Medulla oblongata (tissue), 1 donor: ENCODE measurements around the gene GLDC.
A peak's percentile ranks its signal among the peaks of the same experiment; 100 is the strongest.
"Not testable (repeated sequence)": the region's sequence is repeated elsewhere in the genome, so short reads cannot be mapped to it uniquely, and the experiment has no call there.

ENCODE experiments used
- DNase-seq: peaks from one replicate; pipeline ENCODE4 v3.0.0-alpha.2; 2015; ENCODE audit errors: extremely low spot score

The GLDC gene

GRCh38 chr9:6566409-6567139, 79.0 kb downstream of the GLDC start:
- DNase-seq: no peak

- DNase-seq: no peak
These were observed 80.2 kb downstream of the GLDC start for GRCh38 chr9:6565312-6565711.

GRCh38 chr9:6564868-6565267, 80.7 kb downstream of the GLDC start:
- no peak for DNase-seq

- no peak for DNase-seq
These were observed 81.2 kb downstream of the GLDC start for GRCh38 chr9:6564360-6564759.

- no peak for DNase-seq
These were observed 82.6 kb downstream of the GLDC start for GRCh38 chr9:6562871-6563430.

GRCh38 chr9:6562201-6562600, 83.3 kb downstream of the GLDC start:
- no peak for DNase-seq

- no peak for DNase-seq
These were observed 87.5 kb downstream of the GLDC start for GRCh38 chr9:6557883-6558616.

- DNase-seq: no peak
These were observed 91.7 kb downstream of the GLDC start for GRCh38 chr9:6553866-6554265.

GRCh38 chr9:6552498-6553121, 92.9 kb downstream of the GLDC start:
- no peak for DNase-seq

- DNase-seq: no peak
These were observed 93.5 kb downstream of the GLDC start for GRCh38 chr9:6552033-6552432.

- no peak for DNase-seq
These were observed 94.4 kb downstream of the GLDC start for GRCh38 chr9:6551136-6551535.

GRCh38 chr9:6549106-6549800, 96.3 kb downstream of the GLDC start:
- no peak for DNase-seq

GRCh38 chr9:6545017-6545691, 100.4 kb downstream of the GLDC start:
- no peak for DNase-seq

- DNase-seq: peak; percentile 31
These were observed 102.3 kb downstream of the GLDC start for GRCh38 chr9:6543204-6543603.

GRCh38 chr9:6542617-6543016, 102.9 kb downstream of the GLDC start:
- not testable (repeated sequence) for DNase-seq

- DNase-seq: no peak
These were observed 106.9 kb downstream of the GLDC start for GRCh38 chr9:6538666-6539071.

- DNase-seq: no peak
These were observed 109.9 kb downstream of the GLDC start for GRCh38 chr9:6535594-6535993.

GRCh38 chr9:6525326-6526045, 120.0 kb downstream of the GLDC start:
- DNase-seq: no peak

GRCh38 chr9:6522263-6522662, 123.3 kb downstream of the GLDC start:
- no peak for DNase-seq

GRCh38 chr9:6512085-6512657, 133.4 kb downstream of the GLDC start:
- DNase-seq: no peak
